A549 (cell line): ENCODE measurements around the gene TTLL11. TPM values are rescaled to one million over a fixed set of nuclear protein-coding genes. Genes with fewer than 3 reads are reported as not detected.

Experiments used
- ATAC-seq, 2 experiments: fragments of 200-7000 bp in 1 of 2; fragments of >200 bp in 1 of 2; cut with Nextera tagmentation in 1 of 2; cut with Tn5 transposase in 1 of 2; 3 replicates each; pipeline versions ENCODE4 v1.8.0 to v1.9.1; 2018 to 2020; ENCODE audit warnings: mild to moderate bottlenecking in 1 of 2, moderate library complexity in 1 of 2
- CTCF ChIA-PET: fragments of 300-600 bp; sonication (Branson Sonifier 250); formaldehyde crosslinking; extraction: SDS; loops from one replicate; lab custom pipeline; 2021; ENCODE audit warnings: antibody characterized with exemption, inconsistent platforms; lab: Yijun Ruan, JAX
- POLR2A ChIA-PET: fragments of 350-600 bp; formaldehyde crosslinking; extraction: SDS; loops from one replicate; lab custom pipeline; 2021; ENCODE audit warnings: antibody characterized with exemption, inconsistent platforms; lab: Yijun Ruan, JAX
- DNase-seq, 2 experiments: peaks; one replicate each; pipeline versions ENCODE4 v3.0.0 to v3.0.0-alpha.2; 2011 to 2016; ENCODE audit warnings: low read depth in 1 of 2, low spot score in 1 of 2
- FAIRE-seq: peaks from 2 replicates; lab custom pipeline; 2011; peaks lifted over from hg19 to GRCh38; lab: Jason Lieb, UNC
- H3K27ac ChIP-seq, 2 experiments: fragments of >200 bp; sonication (Bioruptor Twin); formaldehyde crosslinking; 3 replicates each; pipeline ENCODE4 v1.5.1; 2016 to 2017
- H3K4me1 ChIP-seq: fragments of >200 bp; sonication (Bioruptor Twin); formaldehyde crosslinking; 3 replicates; pipeline ENCODE4 v1.6.1; 2016
- H3K4me2 ChIP-seq: fragments of >200 bp; sonication (Bioruptor Twin); formaldehyde crosslinking; 3 replicates; pipeline ENCODE4 v1.6.1; 2016
- H3K4me3 ChIP-seq: fragments of >200 bp; sonication (Bioruptor Twin); formaldehyde crosslinking; 3 replicates; pipeline ENCODE4 v1.5.1; 2016
- H3K9me3 ChIP-seq: fragments of >200 bp; sonication (Bioruptor Twin); formaldehyde crosslinking; 3 replicates; pipeline ENCODE4 v1.6.1; 2016
- CBX2 ChIP-seq: fragments of 200-600 bp; sonication (generic); IDR thresholded peaks from 2 replicates; pipeline ENCODE4 v1.6.1; 2016; ENCODE audit warnings: low read depth, mild to moderate bottlenecking, borderline replicate concordance
- CEBPB ChIP-seq, 2 experiments: fragments of >200 bp in 1 of 2; sonication (Bioruptor Twin) in 1 of 2; formaldehyde crosslinking in 1 of 2; IDR thresholded peaks; 2 replicates each; pipeline ENCODE4 v1.6.1; 2012 to 2016
- CHD2 ChIP-seq: fragments of 150-350 bp; IDR thresholded peaks from 2 replicates; pipeline ENCODE4 v1.6.1; 2014; ENCODE audit warnings: low read length; ENCODE audit not compliant: partially characterized antibody
- CHD4 ChIP-seq: fragments of 200-600 bp; sonication (generic); IDR thresholded peaks from 2 replicates; pipeline ENCODE4 v1.6.1; 2016; ENCODE audit warnings: antibody characterized with exemption, mild to moderate bottlenecking, borderline replicate concordance
- CTCF ChIP-seq: fragments of >200 bp; sonication (Bioruptor Twin); formaldehyde crosslinking; IDR thresholded peaks from 3 replicates; pipeline ENCODE4 v1.5.1; 2016
- E2F6 ChIP-seq: IDR thresholded peaks from 2 replicates; pipeline ENCODE4 v1.6.1; 2012; ENCODE audit warnings: low read depth, borderline replicate concordance
- EHMT2 ChIP-seq: fragments of 200-600 bp; sonication (generic); IDR thresholded peaks from 2 replicates; pipeline ENCODE4 v1.6.1; 2016; ENCODE audit warnings: antibody characterized with exemption, low read depth, mild to moderate bottlenecking, moderate library complexity
- ESRRA ChIP-seq: fragments of 150-350 bp; IDR thresholded peaks from 2 replicates; pipeline ENCODE4 v1.6.1; 2014; ENCODE audit warnings: mild to moderate bottlenecking, low read length, borderline replicate concordance
- FOXS1 ChIP-seq: fragments of 250-450 bp; sonication (Bioruptor Pico); IDR thresholded peaks from 2 replicates; pipeline ENCODE4 v1.5.0; 2020; ENCODE audit warnings: mild to moderate bottlenecking, moderate library complexity
- HEYL ChIP-seq: fragments of 250-450 bp; sonication (Bioruptor Pico); IDR thresholded peaks from 2 replicates; pipeline ENCODE4 v1.8.0; 2021; ENCODE audit warnings: mild to moderate bottlenecking, moderate library complexity
- HMGXB4 ChIP-seq: fragments of 250-450 bp; sonication (Bioruptor Pico); IDR thresholded peaks from 2 replicates; pipeline ENCODE4 v1.5.0; 2021; ENCODE audit warnings: mild to moderate bottlenecking, moderate library complexity, borderline replicate concordance
- HOXA7 ChIP-seq: fragments of 250-450 bp; sonication (Bioruptor Pico); IDR thresholded peaks from 2 replicates; pipeline ENCODE4 v1.5.0; 2020; ENCODE audit warnings: mild to moderate bottlenecking, moderate library complexity
- KDM1A ChIP-seq: fragments of 200-600 bp; sonication (generic); IDR thresholded peaks from 2 replicates; pipeline ENCODE4 v1.6.1; 2016; ENCODE audit warnings: low read depth, mild to moderate bottlenecking
- MAFK ChIP-seq: fragments of 450-650 bp; IDR thresholded peaks from 2 replicates; pipeline ENCODE4 v1.6.1; 2014; ENCODE audit not compliant: partially characterized antibody
- MAX ChIP-seq: IDR thresholded peaks from 2 replicates; pipeline ENCODE4 v1.6.1; 2012
- NPAS2 ChIP-seq: fragments of 250-450 bp; sonication (Bioruptor Pico); IDR thresholded peaks from 2 replicates; pipeline ENCODE4 v1.8.0; 2022; ENCODE audit warnings: mild to moderate bottlenecking, moderate library complexity, borderline replicate concordance
- NR3C1 ChIP-seq: fragments of >200 bp; sonication (Bioruptor Twin); formaldehyde crosslinking; IDR thresholded peaks from 3 replicates; pipeline ENCODE4 v1.6.1; 2017
- PBX3 ChIP-seq: IDR thresholded peaks from 2 replicates; pipeline ENCODE4 v1.6.1; 2012
- PHF8 ChIP-seq: fragments of 200-600 bp; sonication (generic); IDR thresholded peaks from 2 replicates; pipeline ENCODE4 v1.6.1; 2016; ENCODE audit warnings: low read depth, mild to moderate bottlenecking, antibody characterized with exemption, moderate library complexity, borderline replicate concordance
- POLR2AphosphoS2 ChIP-seq: conservative IDR thresholded peaks from 2 replicates; pipeline ENCODE4 v1.6.1; 2012; ENCODE audit warnings: low read length, improper control_type of control experiment, inconsistent platforms
- RNF2 ChIP-seq: fragments of 200-600 bp; sonication (generic); IDR thresholded peaks from 2 replicates; pipeline ENCODE4 v1.6.1; 2016; ENCODE audit warnings: low read depth, mild to moderate bottlenecking, antibody characterized with exemption, moderate library complexity, borderline replicate concordance
- TFCP2L1 ChIP-seq: fragments of 250-450 bp; sonication (Bioruptor Pico); IDR thresholded peaks from 2 replicates; pipeline ENCODE4 v1.5.0; 2021; ENCODE audit warnings: mild to moderate bottlenecking
- USF2 ChIP-seq: fragments of 450-650 bp; IDR thresholded peaks from 2 replicates; pipeline ENCODE4 v1.6.1; 2014; ENCODE audit warnings: antibody characterized with exemption
- ZC3H11A ChIP-seq: fragments of 450-650 bp; IDR thresholded peaks from 2 replicates; pipeline ENCODE4 v1.6.1; 2014; ENCODE audit warnings: antibody characterized with exemption, mild to moderate bottlenecking
- ZNF302 ChIP-seq: fragments of 250-450 bp; sonication (Bioruptor Pico); IDR thresholded peaks from 2 replicates; pipeline ENCODE4 v1.9.0; 2021; ENCODE audit warnings: inconsistent platforms, mild to moderate bottlenecking, moderate library complexity
- WGBS: methylation state at CpG from one replicate; pipeline ENCODE4 v1.1.6; 2017; ENCODE audit errors: missing lambda C conversion rate; 5-methylcytosine and 5-hydroxymethylcytosine counted together
- polyA plus RNA-seq, 4 experiments: library from polyadenylated mRNA; depleted of rRNA in 3 of 4; stranded (reverse); fragments of >200 nt; fragmentation: RNase III in 1 of 4; extraction: RNeasy Plus Mini Kit Qiagen cat#74134 plus additional on column Dnase treatment in 1 of 4; gene quantifications; 2 replicates in 3 of 4; 3 replicates in 1 of 4; pipeline ENCODE4 v1.2.3, GENCODE V29; 2011 to 2017

TTLL11 gene
- polyA plus RNA-seq, 2 of the 4 experiments (the other 2 are of a cell fraction): 1.8 to 2.6 TPM

GRCh38 chr9:121781145-121781548 lies 312.0 kb downstream of the TTLL11 start:
- Histone ChIP-seq H3K4me1 (no peaks in the 10 kb centered on the region), H3K9me3 (0 out of 3 replicates have a peak, but pooled peaks cover 2% of the 10 kb centered on the region), H3K4me2 (no peak overlapping the region), H3K4me3 (no peak overlapping the region)
- 89% methylated on average over 8 of the region's 8 CpGs for WGBS
- FAIRE-seq (no peak), ATAC-seq (no peak), DNase-seq (no peak)
- POLR2A ChIA-PET: no interaction called here
- no peak for TF ChIP-seq E2F6
- no peak for TF ChIP-seq CEBPB (IDR thresholded peaks at IDR 0.05)
- no peak for TF ChIP-seq ZNF302
- no peak for TF ChIP-seq TFCP2L1 (CRISPR knock-in tag)
- no peak for TF ChIP-seq CBX2
- TF ChIP-seq RNF2: no peak
- no peak for TF ChIP-seq KDM1A
- no peak for TF ChIP-seq USF2
- TF ChIP-seq EHMT2: no peak
- TF ChIP-seq ZC3H11A: no peak
- no peak for TF ChIP-seq CHD2
- TF ChIP-seq ESRRA: no peak
- TF ChIP-seq MAX: no peak
- no peak for TF ChIP-seq CTCF
- no peak for TF ChIP-seq HOXA7 (CRISPR knock-in tag)
- TF ChIP-seq NPAS2 (CRISPR knock-in tag): no peak
- no peak for TF ChIP-seq POLR2AphosphoS2
- no peak for TF ChIP-seq NR3C1
- TF ChIP-seq PHF8: no peak
- TF ChIP-seq HMGXB4: no peak
- TF ChIP-seq, all 56 proteins: peak for 0
- H3K27ac ChIP-seq: no peak overlapping the region
- CTCF ChIA-PET: interaction anchor here (1.6 kb wide), 1 partner anchor 48 kb away, joined by 3 read pairs; no protein-coding TSS in a partner anchor

GRCh38 chr9:121780177-121781040 lies 312.7 kb downstream of the TTLL11 start:
- no peak overlapping the region for H3K4me2 ChIP-seq
- CTCF ChIA-PET: interaction anchor here (1.6 kb wide), 1 partner anchor 47 kb away, joined by 3 read pairs; no protein-coding TSS in a partner anchor
- 0 out of 3 replicates have a peak, but pooled peaks cover 2% of the 10 kb centered on the region for H3K9me3 ChIP-seq
- no peak overlapping the region for H3K4me3 ChIP-seq
- ATAC-seq (no peak), FAIRE-seq (no peak)
- H3K4me1 ChIP-seq: no peaks in the 10 kb centered on the region
- TF ChIP-seq FOXS1 (CRISPR knock-in tag) (no peak), MAFK (no peak), CHD4 (no peak), E2F6 (no peak), USF2 (no peak), POLR2AphosphoS2 (no peak), PBX3 (no peak), CHD2 (no peak), TFCP2L1 (CRISPR knock-in tag) (no peak), HEYL (no peak)
- TF ChIP-seq, all 56 proteins: peak for 0
- WGBS: 90% methylated on average over 12 of the region's 17 CpGs
- H3K27ac ChIP-seq: no peak overlapping the region
- POLR2A ChIA-PET: no interaction called here
- no peak for DNase-seq
